Duodenal mucosa (tissue), 2 donors: ENCODE results near the gene SLC35D2.

ENCODE experiments used
- H3K27ac ChIP-seq: one replicate; pipeline ENCODE4 v1.7.0; 2013; ENCODE audit warnings: low read depth, low read length
- H3K27me3 ChIP-seq, 2 donors: one replicate each; pipeline ENCODE4 v1.7.0; 2013; ENCODE audit warnings: low read length in 2 of 2, control low read depth in 1 of 2; ENCODE audit not compliant: insufficient read depth in 2 of 2, control insufficient read depth in 1 of 2
- H3K36me3 ChIP-seq, 2 donors: one replicate each; pipeline ENCODE4 v1.7.0; 2013; ENCODE audit warnings: low read length in 2 of 2, control low read depth in 1 of 2; ENCODE audit not compliant: insufficient read depth in 2 of 2, control insufficient read depth in 1 of 2
- H3K4me1 ChIP-seq, 2 donors: one replicate each; pipeline ENCODE4 v1.7.0; 2013; ENCODE audit warnings: low read length in 2 of 2, control low read depth in 1 of 2; ENCODE audit not compliant: insufficient read depth in 2 of 2, control insufficient read depth in 1 of 2
- H3K4me3 ChIP-seq, 2 donors: one replicate each; pipeline ENCODE4 v1.7.0; 2013; ENCODE audit warnings: low read length in 2 of 2, low read depth in 1 of 2
- H3K9ac ChIP-seq, 2 donors: one replicate each; pipeline ENCODE4 v1.7.0; 2013; ENCODE audit warnings: low read length in 2 of 2, low read depth in 1 of 2
- H3K9me3 ChIP-seq, 2 donors: one replicate each; pipeline ENCODE4 v1.7.0; 2013; ENCODE audit warnings: low read length in 2 of 2, control low read depth in 1 of 2; ENCODE audit not compliant: control insufficient read depth in 1 of 2

The SLC35D2 gene

GRCh38 chr9:96418083-96418919 lies 34.8 kb upstream of the SLC35D2 start, which contains the start of gene ZNF367:
Gene ZNF367 (minus strand): TSS chr9:96418370. CDS start chr9:96418032, 338 bp downstream.
- no peaks in the 10 kb centered on the region for H3K9me3 ChIP-seq

GRCh38 chr9:96417661-96418082 lies 34.2 kb upstream of the SLC35D2 start:
- Histone ChIP-seq H3K36me3 (no peaks in the 10 kb centered on the region), H3K27me3 (no peaks in the 10 kb centered on the region), H3K9ac (peak overlapping the region; percentile 55 to 59), H3K9me3 (no peaks in the 10 kb centered on the region), H3K4me1 (peaks cover 20 to 21% of the 10 kb centered on the region in 2 donors), H3K4me3 (peak overlapping the region; percentile 73 to 91), H3K27ac (peak overlapping the region; percentile 88)

More at GRCh38 chr9:96418083-96418919, 34.8 kb upstream of the SLC35D2 start, which contains the start of gene ZNF367:
- peak within 1 kb of the TSS; percentile 91 to 100 for H3K4me3 ChIP-seq
- H3K27ac ChIP-seq = peak within 1 kb of the TSS; percentile 98
- no peaks in the 10 kb centered on the region for H3K36me3 ChIP-seq
- no peaks in the 10 kb centered on the region for H3K27me3 ChIP-seq
- peaks cover 20 to 21% of the 10 kb centered on the region in 2 donors for H3K4me1 ChIP-seq
- H3K9ac ChIP-seq = peak within 1 kb of the TSS; percentile 67 to 97

- Histone ChIP-seq H3K27me3 (no peaks in the 10 kb centered on the region), H3K4me3 (peak overlapping the region; percentile 91 to 100), H3K27ac (peak overlapping the region; percentile 91), H3K9ac (peak overlapping the region; percentile 67 to 97), H3K4me1 (peaks cover 20 to 21% of the 10 kb centered on the region in 2 donors), H3K9me3 (no peaks in the 10 kb centered on the region), H3K36me3 (no peaks in the 10 kb centered on the region)
Observed at GRCh38 chr9:96417051-96417586, 33.6 kb upstream of the SLC35D2 start.

- Histone ChIP-seq H3K27me3 (no peaks in the 10 kb centered on the region), H3K4me1 (peaks cover 6 to 8% of the 10 kb centered on the region in 2 donors), H3K9me3 (no peaks in the 10 kb centered on the region), H3K4me3 (peak overlapping the region in 1 of 2 donors; percentile 2), H3K9ac (peak overlapping the region in 1 of 2 donors; percentile 39), H3K36me3 (no peaks in the 10 kb centered on the region), H3K27ac (no peak overlapping the region)
Observed at GRCh38 chr9:96413302-96414221, 30.1 kb upstream of the SLC35D2 start.

- Histone ChIP-seq H3K27me3 (no peaks in the 10 kb centered on the region), H3K9me3 (no peaks in the 10 kb centered on the region), H3K36me3 (no peaks in the 10 kb centered on the region), H3K27ac (no peak overlapping the region), H3K4me3 (no peak overlapping the region), H3K4me1 (peaks cover 6 to 8% of the 10 kb centered on the region in 2 donors), H3K9ac (no peak overlapping the region)
Observed at GRCh38 chr9:96412174-96412913, 28.8 kb upstream of the SLC35D2 start.

GRCh38 chr9:96411129-96411838 lies 27.8 kb upstream of the SLC35D2 start:
- H3K27ac ChIP-seq = no peak overlapping the region
- no peak overlapping the region for H3K4me3 ChIP-seq
- H3K9me3 ChIP-seq = no peaks in the 10 kb centered on the region
- no peaks in the 10 kb centered on the region for H3K36me3 ChIP-seq
- no peaks in the 10 kb centered on the region for H3K27me3 ChIP-seq
- peaks cover 0 to 4% of the 10 kb centered on the region in 2 donors for H3K4me1 ChIP-seq
- H3K9ac ChIP-seq = no peak overlapping the region

GRCh38 chr9:96408409-96409280 lies 25.1 kb upstream of the SLC35D2 start:
- Histone ChIP-seq H3K36me3 (no peaks in the 10 kb centered on the region), H3K9ac (no peak overlapping the region), H3K27ac (no peak overlapping the region), H3K27me3 (no peaks in the 10 kb centered on the region), H3K4me3 (no peak overlapping the region), H3K9me3 (no peaks in the 10 kb centered on the region), H3K4me1 (peaks cover 0 to 2% of the 10 kb centered on the region in 2 donors)

GRCh38 chr9:96400132-96400910 lies 16.8 kb upstream of the SLC35D2 start:
- H3K27ac ChIP-seq = no peak overlapping the region
- H3K4me1 ChIP-seq = no peaks in the 10 kb centered on the region
- no peak overlapping the region for H3K9ac ChIP-seq
- H3K9me3 ChIP-seq = peaks cover 0 to 3% of the 10 kb centered on the region in 2 donors
- H3K36me3 ChIP-seq = no peaks in the 10 kb centered on the region
- H3K4me3 ChIP-seq = no peak overlapping the region
- H3K27me3 ChIP-seq = no peaks in the 10 kb centered on the region
